NT2/D1 (cell line): ENCODE results near the gene KRTAP10-2.

Source experiments
- DNase-seq: peaks from one replicate; pipeline ENCODE4 v3.0.0-alpha.2; 2011; ENCODE audit warnings: low read depth, low spot score
- H3K27me3 ChIP-seq: 2 replicates; pipeline ENCODE4 v1.6.0; 2011; ENCODE audit warnings: mild to moderate bottlenecking; ENCODE audit not compliant: insufficient read length, insufficient read depth
- H3K36me3 ChIP-seq: 2 replicates; pipeline ENCODE4 v1.6.1; 2011; ENCODE audit warnings: mild to moderate bottlenecking, low read length, mixed read lengths; ENCODE audit not compliant: insufficient read depth, insufficient read length
- H3K4me1 ChIP-seq: 2 replicates; pipeline ENCODE4 v1.5.1; 2011; ENCODE audit not compliant: insufficient read depth, insufficient read length
- H3K4me3 ChIP-seq: 2 replicates; pipeline ENCODE4 v1.5.1; 2011; ENCODE audit warnings: low read depth; ENCODE audit not compliant: insufficient read length
- H3K9ac ChIP-seq: 2 replicates; pipeline ENCODE4 v1.6.0; 2011; ENCODE audit warnings: low read depth; ENCODE audit not compliant: insufficient read length
- H3K9me3 ChIP-seq: 2 replicates; pipeline ENCODE4 v1.5.1; 2011; ENCODE audit warnings: mild to moderate bottlenecking, low read length; ENCODE audit not compliant: insufficient read depth
- SUZ12 ChIP-seq: IDR thresholded peaks from 2 replicates; pipeline ENCODE4 v1.6.1; 2011; ENCODE audit not compliant: insufficient read length, insufficient read depth; ENCODE audit errors: extremely low read depth
- YY1 ChIP-seq: IDR thresholded peaks from 2 replicates; pipeline ENCODE4 v1.6.1; 2011; ENCODE audit not compliant: insufficient read length, insufficient read depth
- ZNF274 ChIP-seq: IDR thresholded peaks from 2 replicates; pipeline ENCODE4 v1.6.1; 2011; ENCODE audit warnings: mild to moderate bottlenecking, low read depth, low read length

Gene KRTAP10-2

DNA sequence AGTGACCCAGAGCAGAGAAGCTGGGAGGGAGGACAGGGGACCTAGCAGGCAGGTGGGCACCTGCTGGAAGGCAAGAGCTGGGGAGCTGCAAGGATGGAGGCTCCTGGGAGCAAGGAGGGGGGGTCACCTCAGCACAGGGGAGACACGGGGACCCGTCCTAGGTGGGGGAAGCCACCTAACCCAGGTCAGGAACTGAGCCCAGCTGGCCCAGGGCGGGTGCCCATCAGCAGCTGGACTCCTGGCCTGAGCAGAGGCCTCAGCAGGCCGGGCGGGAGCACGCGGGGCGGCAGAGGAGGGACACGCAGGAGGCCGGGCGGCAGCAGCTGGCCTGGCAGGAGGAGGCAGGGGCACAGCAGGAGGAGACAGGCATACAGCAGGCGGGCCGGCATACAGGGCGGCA is 12.3 kb downstream of the KRTAP10-2 start:
- no peak overlapping the region for H3K9ac ChIP-seq
- DNase-seq: no peak
- H3K4me1 ChIP-seq: peaks cover 7% of the 10 kb centered on the region
- no peak overlapping the region for H3K4me3 ChIP-seq
- TF ChIP-seq SUZ12: no peak
- TF ChIP-seq ZNF274: no peak
- TF ChIP-seq YY1: no peak
- peaks cover 22% of the 10 kb centered on the region for H3K9me3 ChIP-seq
- H3K36me3 ChIP-seq: no peaks in the 10 kb centered on the region
- no peaks in the 10 kb centered on the region for H3K27me3 ChIP-seq

DNA sequence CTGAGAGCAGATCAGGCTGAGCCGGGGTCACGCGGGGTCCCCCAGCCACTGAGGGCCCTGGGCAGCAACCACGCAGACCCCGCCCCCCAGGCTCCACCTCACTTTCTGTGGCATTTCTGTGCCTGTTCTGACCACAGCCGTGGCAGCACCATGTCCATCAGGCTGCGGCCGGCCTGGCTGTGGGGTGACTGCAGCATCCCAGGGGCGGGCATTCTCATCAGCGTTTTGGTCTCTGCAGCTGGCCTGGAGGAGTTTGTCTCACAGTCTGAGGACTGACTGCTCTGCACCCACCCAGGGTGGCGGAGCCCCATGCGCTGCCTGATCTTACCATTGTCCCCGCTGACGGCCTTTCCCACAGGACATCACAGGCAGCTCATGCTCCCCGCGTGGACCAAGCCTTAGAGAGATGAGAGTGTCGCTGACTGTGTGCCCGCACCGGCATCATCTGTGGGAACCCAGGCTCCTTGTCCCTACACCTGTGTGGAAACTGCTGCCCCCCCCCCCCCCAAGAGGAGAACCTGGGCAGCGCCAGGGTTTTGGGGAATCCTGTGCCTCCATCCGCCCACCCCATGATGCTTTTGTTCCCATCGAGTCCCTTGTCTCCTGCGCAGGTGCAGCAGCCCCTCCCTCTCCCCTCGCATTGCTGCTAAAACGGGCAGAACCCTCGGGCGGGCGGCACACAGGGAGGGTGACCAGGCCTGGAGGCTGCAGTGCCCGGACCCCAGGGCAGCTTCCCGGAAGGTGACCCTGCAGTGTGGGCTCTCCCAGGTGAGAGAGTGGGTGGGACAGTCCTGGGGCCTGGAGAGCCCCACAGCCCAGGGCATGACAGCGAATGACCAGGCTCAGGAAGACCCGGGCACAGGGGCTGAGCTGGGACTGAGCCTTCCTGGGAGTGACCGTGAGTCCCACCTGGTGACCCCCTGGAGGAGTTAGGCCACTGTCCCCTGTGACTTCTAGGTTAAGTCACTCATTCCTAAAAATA is 13.1 kb downstream of the KRTAP10-2 start:
- DNase-seq: no peak
- H3K27me3 ChIP-seq: no peaks in the 10 kb centered on the region
- H3K36me3 ChIP-seq: no peaks in the 10 kb centered on the region
- peaks cover 15% of the 10 kb centered on the region for H3K9me3 ChIP-seq
- no peak overlapping the region for H3K9ac ChIP-seq
- no peak overlapping the region for H3K4me3 ChIP-seq
- TF ChIP-seq YY1 (no peak), ZNF274 (no peak), SUZ12 (no peak)
- peaks cover 7% of the 10 kb centered on the region for H3K4me1 ChIP-seq

DNA sequence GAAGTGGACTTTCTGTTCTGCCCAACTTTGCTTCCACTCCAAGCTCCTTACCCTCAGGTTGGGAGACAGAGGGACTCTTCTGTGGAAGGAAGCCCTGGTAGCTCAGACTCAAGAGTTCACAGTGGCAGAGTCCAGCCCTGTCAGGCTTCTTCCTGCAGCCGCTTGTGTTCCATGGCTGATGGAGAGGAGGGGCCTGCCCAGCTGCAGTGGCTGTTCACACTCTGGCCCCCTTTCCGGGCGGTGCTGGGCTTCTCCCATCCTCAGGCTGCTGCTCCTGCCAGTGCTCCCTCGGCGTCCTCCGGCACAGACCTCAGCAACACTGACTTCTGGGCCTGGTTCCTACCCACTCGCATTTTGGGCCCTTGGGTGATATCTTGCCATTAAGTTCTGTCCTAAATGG is 15.3 kb downstream of the KRTAP10-2 start:
- Histone ChIP-seq H3K9ac (no peak overlapping the region), H3K36me3 (no peaks in the 10 kb centered on the region), H3K4me3 (no peak overlapping the region), H3K27me3 (no peaks in the 10 kb centered on the region), H3K4me1 (peaks cover 7% of the 10 kb centered on the region), H3K9me3 (no peaks in the 10 kb centered on the region)
- TF ChIP-seq SUZ12: no peak
- TF ChIP-seq YY1: no peak
- TF ChIP-seq ZNF274: no peak
- no peak for DNase-seq

DNA sequence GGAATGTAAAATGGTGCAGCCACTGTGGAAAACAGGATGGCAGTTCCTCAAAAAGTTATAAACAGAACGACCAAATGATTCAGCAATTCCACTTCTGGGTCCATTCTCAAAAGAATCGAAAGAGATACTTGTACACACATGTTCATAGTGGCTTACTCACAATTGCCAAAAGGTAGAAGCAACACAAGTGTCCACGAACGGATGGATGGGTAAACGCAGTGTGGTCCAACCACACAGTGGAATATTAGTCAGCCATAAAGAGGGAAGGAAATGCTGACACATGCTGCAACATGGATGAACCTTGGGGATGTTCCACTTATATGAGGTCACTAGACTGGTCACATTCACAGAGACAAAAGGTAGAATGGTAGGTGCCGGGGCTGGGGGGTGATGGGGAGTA is 16.6 kb downstream of the KRTAP10-2 start:
- Histone ChIP-seq H3K9ac (no peak overlapping the region), H3K36me3 (no peaks in the 10 kb centered on the region), H3K9me3 (no peaks in the 10 kb centered on the region), H3K4me3 (no peak overlapping the region), H3K27me3 (no peaks in the 10 kb centered on the region), H3K4me1 (no peaks in the 10 kb centered on the region)
- TF ChIP-seq SUZ12: no peak
- no peak for TF ChIP-seq YY1
- TF ChIP-seq ZNF274: no peak
- no peak for DNase-seq

DNA sequence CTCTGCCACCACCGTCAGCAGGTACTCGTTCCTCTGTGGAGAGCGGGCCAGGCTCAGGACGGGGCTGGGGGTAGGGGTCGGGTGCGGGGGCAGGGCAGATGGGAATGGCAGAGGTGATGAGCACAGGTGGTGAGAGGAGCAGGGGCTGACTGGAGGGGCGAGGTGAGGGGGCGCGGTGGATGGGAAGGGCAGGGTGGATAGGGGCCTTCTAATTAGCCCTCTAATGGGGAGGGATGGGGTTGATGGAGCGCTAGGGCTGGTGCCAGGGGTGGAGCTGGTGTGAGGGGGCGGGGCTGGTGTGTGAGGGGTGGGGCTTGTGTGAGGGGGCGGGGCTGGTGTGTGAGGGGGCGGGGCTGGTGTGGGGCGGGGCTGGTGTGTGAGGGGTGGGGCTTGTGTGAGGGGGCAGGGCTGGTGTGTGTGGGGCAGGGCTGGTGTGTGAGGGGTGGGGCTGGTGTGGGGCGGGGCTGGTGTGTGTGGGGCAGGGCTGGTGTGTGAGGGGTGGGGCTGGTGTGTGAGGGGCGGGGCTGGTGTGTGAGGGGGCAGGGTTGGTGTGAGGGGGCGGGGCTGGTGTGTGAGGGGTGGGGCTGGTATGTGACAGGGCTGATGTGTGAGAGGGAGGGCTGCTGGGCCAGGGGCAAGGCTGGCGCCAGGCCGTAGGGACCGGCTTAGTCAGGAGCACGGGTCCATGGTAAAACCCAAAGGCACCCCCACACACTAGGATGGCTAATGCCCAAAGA is 17.2 kb downstream of the KRTAP10-2 start:
- H3K4me1 ChIP-seq: no peaks in the 10 kb centered on the region
- no peak overlapping the region for H3K9ac ChIP-seq
- no peaks in the 10 kb centered on the region for H3K27me3 ChIP-seq
- no peak overlapping the region for H3K4me3 ChIP-seq
- no peak for DNase-seq
- TF ChIP-seq YY1 (no peak), SUZ12 (no peak), ZNF274 (no peak)
- H3K9me3 ChIP-seq: no peaks in the 10 kb centered on the region
- no peaks in the 10 kb centered on the region for H3K36me3 ChIP-seq

DNA sequence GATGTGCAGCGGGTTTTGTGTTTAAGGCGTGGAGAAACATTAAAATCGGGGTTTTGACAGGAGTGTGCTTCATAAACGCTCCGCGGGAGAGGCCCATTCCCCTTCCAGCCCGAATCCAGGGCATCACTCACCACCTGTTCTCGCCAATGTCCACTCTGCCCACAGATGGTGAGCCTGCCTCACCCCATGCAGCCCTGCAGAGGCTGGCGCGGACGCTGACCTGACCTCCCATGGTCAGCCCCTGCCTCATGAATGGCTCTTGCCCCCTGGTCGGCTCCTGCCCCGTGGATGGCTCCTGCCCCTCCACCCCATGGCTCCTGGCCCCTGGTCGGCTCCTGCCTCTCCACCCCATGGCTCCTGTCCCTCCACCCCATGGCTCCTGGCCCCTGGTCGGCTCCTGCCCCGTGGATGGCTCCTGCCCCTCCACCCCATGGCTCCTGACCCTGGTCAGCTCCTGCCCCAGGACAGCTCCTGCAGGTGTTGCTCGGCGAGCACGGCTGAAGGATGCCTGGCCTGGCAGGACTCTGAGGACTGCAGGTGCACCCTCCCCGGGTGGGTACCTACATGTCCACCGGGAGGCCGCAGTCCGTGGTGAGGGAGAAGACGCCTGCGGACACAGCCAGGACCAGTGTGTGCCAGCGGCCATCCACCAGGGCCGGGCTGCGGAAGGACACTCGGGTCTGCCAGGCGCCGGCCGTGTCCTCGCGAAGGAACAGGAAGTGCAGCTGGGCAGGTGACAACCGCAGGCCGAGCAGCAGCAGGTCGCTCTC is 18.0 kb downstream of the KRTAP10-2 start:
- no peak for TF ChIP-seq ZNF274
- no peak overlapping the region for H3K9ac ChIP-seq
- no peak for DNase-seq
- H3K4me1 ChIP-seq: no peaks in the 10 kb centered on the region
- H3K36me3 ChIP-seq: no peaks in the 10 kb centered on the region
- no peaks in the 10 kb centered on the region for H3K27me3 ChIP-seq
- H3K4me3 ChIP-seq: no peak overlapping the region
- H3K9me3 ChIP-seq: no peaks in the 10 kb centered on the region

DNA sequence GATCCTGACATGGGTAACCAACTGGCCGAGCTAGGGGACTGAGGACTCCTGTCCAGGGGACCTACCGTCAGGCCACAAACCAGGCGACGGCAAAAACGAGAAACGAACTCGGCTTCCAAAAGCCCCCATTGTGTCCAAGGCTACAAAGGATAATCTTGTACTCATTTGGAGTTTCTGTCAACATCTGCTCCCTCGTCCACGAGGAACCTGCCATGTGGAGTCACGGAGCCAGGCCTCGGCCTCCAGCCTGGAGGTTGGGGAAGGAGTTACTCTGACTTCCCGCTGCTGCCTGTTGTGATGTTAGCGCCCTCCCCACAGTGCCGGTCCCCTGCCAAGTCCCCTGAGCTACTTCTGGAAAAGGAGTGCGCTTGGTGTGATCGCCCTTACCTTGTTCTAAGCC is 18.6 kb downstream of the KRTAP10-2 start:
- Histone ChIP-seq H3K27me3 (no peaks in the 10 kb centered on the region), H3K36me3 (no peaks in the 10 kb centered on the region), H3K4me1 (no peaks in the 10 kb centered on the region), H3K9ac (no peak overlapping the region), H3K4me3 (no peak overlapping the region), H3K9me3 (no peaks in the 10 kb centered on the region)
- no peak for DNase-seq
- TF ChIP-seq SUZ12: no peak
- no peak for TF ChIP-seq ZNF274
- TF ChIP-seq YY1: no peak
